ENCODE data around the gene NFIX. TPM values are rescaled to one million over a fixed set of nuclear protein-coding genes. Genes with fewer than 3 reads are reported as not detected.

The NFIX gene
- total and polyA plus RNA-seq, 2 experiments from 2014 or later = 0.06 to 0.14 TPM

GRCh38 chr19:13120031-13120430, 124.8 kb downstream of the NFIX start:
- Histone ChIP-seq H3K4me1 (ENCODE audit: insufficient read depth) (peaks cover 37% of the 10 kb centered on the region), H3K27ac (ENCODE audit: low read depth) (peak overlapping the region; percentile 74; the same call in 1 of the 2 replicates), H3K4me2 (peak overlapping the region; percentile 94), H4K20me1 (replicated peaks; ENCODE audit: insufficient read depth) (peaks cover 58% of the 10 kb centered on the region), H3F3A (replicated peaks; ENCODE audit: low read depth) (peaks cover 6% of the 10 kb centered on the region), H3K4me3 (peak overlapping the region; percentile 96), H3K27me3 (ENCODE audit: insufficient read depth) (no peaks in the 10 kb centered on the region), H3K36me3 (ENCODE audit: insufficient read depth) (no peaks in the 10 kb centered on the region), H3K9me2 (ENCODE audit: insufficient read depth) (no peaks in the 10 kb centered on the region), H3K79me2 (replicated peaks; ENCODE audit: insufficient read depth) (peaks cover 84% of the 10 kb centered on the region), H2AFZ (no peak overlapping the region)
- Mint-ChIP-seq H3K27ac (no peak overlapping the region), H3K4me1 (peaks cover 54% of the 10 kb centered on the region), H3K27me3 (ENCODE audit: insufficient read depth, low read depth, poor library complexity) (peaks cover 35% of the 10 kb centered on the region), H3K36me3 (ENCODE audit: low read depth) (peaks cover 41% of the 10 kb centered on the region), H3K9me3 (peaks cover 3% of the 10 kb centered on the region), H3K4me3 (peak overlapping the region; percentile 93)
- DNase-seq (ENCODE audit: low spot score) = no peak
- TF ChIP-seq, protein P1, sequence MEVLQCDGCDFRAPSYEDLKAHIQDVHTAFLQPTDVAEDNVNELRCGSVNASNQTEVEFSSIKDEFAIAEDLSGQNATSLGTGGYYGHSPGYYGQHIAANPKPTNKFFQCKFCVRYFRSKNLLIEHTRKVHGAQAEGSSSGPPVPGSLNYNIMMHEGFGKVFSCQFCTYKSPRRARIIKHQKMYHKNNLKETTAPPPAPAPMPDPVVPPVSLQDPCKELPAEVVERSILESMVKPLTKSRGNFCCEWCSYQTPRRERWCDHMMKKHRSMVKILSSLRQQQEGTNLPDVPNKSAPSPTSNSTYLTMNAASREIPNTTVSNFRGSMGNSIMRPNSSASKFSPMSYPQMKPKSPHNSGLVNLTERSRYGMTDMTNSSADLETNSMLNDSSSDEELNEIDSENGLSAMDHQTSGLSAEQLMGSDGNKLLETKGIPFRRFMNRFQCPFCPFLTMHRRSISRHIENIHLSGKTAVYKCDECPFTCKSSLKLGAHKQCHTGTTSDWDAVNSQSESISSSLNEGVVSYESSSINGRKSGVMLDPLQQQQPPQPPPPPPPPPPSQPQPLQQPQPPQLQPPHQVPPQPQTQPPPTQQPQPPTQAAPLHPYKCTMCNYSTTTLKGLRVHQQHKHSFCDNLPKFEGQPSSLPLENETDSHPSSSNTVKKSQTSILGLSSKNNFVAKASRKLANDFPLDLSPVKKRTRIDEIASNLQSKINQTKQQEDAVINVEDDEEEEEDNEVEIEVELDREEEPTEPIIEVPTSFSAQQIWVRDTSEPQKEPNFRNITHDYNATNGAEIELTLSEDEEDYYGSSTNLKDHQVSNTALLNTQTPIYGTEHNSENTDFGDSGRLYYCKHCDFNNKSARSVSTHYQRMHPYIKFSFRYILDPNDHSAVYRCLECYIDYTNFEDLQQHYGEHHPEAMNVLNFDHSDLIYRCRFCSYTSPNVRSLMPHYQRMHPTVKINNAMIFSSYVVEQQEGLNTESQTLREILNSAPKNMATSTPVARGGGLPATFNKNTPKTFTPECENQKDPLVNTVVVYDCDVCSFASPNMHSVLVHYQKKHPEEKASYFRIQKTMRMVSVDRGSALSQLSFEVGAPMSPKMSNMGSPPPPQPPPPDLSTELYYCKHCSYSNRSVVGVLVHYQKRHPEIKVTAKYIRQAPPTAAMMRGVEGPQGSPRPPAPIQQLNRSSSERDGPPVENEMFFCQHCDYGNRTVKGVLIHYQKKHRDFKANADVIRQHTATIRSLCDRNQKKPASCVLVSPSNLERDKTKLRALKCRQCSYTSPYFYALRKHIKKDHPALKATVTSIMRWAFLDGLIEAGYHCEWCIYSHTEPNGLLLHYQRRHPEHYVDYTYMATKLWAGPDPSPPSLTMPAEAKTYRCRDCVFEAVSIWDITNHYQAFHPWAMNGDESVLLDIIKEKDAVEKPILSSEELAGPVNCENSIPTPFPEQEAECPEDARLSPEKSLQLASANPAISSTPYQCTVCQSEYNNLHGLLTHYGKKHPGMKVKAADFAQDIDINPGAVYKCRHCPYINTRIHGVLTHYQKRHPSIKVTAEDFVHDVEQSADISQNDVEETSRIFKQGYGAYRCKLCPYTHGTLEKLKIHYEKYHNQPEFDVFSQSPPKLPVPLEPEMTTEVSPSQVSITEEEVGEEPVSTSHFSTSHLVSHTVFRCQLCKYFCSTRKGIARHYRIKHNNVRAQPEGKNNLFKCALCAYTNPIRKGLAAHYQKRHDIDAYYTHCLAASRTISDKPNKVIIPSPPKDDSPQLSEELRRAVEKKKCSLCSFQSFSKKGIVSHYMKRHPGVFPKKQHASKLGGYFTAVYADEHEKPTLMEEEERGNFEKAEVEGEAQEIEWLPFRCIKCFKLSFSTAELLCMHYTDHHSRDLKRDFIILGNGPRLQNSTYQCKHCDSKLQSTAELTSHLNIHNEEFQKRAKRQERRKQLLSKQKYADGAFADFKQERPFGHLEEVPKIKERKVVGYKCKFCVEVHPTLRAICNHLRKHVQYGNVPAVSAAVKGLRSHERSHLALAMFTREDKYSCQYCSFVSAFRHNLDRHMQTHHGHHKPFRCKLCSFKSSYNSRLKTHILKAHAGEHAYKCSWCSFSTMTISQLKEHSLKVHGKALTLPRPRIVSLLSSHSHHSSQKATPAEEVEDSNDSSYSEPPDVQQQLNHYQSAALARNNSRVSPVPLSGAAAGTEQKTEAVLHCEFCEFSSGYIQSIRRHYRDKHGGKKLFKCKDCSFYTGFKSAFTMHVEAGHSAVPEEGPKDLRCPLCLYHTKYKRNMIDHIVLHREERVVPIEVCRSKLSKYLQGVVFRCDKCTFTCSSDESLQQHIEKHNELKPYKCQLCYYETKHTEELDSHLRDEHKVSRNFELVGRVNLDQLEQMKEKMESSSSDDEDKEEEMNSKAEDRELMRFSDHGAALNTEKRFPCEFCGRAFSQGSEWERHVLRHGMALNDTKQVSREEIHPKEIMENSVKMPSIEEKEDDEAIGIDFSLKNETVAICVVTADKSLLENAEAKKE (CRISPR knock-in tag; IDR thresholded peaks at IDR 0.05) = no peak
- TF ChIP-seq JUNB (IDR thresholded peaks at IDR 0.05; ENCODE audit: unreplicated experiment) = no peak
- no peak for TF ChIP-seq REST (IDR thresholded peaks at IDR 0.05; ENCODE audit: unreplicated experiment)
- TF ChIP-seq EZH2 (IDR thresholded peaks at IDR 0.05; ENCODE audit: low read depth, unreplicated experiment) = no peak
- no peak for TF ChIP-seq ZNF331 (CRISPR knock-in tag; IDR thresholded peaks at IDR 0.05; ENCODE audit: low read depth)
- TF ChIP-seq, protein P2, sequence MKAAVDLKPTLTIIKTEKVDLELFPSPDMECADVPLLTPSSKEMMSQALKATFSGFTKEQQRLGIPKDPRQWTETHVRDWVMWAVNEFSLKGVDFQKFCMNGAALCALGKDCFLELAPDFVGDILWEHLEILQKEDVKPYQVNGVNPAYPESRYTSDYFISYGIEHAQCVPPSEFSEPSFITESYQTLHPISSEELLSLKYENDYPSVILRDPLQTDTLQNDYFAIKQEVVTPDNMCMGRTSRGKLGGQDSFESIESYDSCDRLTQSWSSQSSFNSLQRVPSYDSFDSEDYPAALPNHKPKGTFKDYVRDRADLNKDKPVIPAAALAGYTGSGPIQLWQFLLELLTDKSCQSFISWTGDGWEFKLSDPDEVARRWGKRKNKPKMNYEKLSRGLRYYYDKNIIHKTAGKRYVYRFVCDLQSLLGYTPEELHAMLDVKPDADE (IDR thresholded peaks at IDR 0.05) = no peak
- TF ChIP-seq NANOG (IDR thresholded peaks at IDR 0.05; ENCODE audit: borderline replicate concordance) = no peak
- TF ChIP-seq, protein P3, sequence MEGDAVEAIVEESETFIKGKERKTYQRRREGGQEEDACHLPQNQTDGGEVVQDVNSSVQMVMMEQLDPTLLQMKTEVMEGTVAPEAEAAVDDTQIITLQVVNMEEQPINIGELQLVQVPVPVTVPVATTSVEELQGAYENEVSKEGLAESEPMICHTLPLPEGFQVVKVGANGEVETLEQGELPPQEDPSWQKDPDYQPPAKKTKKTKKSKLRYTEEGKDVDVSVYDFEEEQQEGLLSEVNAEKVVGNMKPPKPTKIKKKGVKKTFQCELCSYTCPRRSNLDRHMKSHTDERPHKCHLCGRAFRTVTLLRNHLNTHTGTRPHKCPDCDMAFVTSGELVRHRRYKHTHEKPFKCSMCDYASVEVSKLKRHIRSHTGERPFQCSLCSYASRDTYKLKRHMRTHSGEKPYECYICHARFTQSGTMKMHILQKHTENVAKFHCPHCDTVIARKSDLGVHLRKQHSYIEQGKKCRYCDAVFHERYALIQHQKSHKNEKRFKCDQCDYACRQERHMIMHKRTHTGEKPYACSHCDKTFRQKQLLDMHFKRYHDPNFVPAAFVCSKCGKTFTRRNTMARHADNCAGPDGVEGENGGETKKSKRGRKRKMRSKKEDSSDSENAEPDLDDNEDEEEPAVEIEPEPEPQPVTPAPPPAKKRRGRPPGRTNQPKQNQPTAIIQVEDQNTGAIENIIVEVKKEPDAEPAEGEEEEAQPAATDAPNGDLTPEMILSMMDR (conservative IDR thresholded peaks at IDR 0.05; ENCODE audit: low read depth in 2 of 2) = no peak
- TF ChIP-seq POLR2AphosphoS5 (IDR thresholded peaks at IDR 0.05; ENCODE audit: low read depth) = no peak
- no peak for TF ChIP-seq ZNF114 (CRISPR knock-in tag; IDR thresholded peaks at IDR 0.05)
- TF ChIP-seq EZH2phosphoT487 (IDR thresholded peaks at IDR 0.05; ENCODE audit: unreplicated experiment) = no peak
- TF ChIP-seq STAT1 (IDR thresholded peaks at IDR 0.05; ENCODE audit: unreplicated experiment) = no peak
- no peak for TF ChIP-seq CREB1 (CRISPR knock-in tag; IDR thresholded peaks at IDR 0.05; ENCODE audit: low read depth)
- no peak for ATAC-seq

Data from GM23338 (cell line).